ENCODE results near the gene XYLT2.
A peak's percentile ranks its signal among the peaks of the same experiment; 100 is the strongest.
"Not testable (repeated sequence)": the region's sequence is repeated elsewhere in the genome, so short reads cannot be mapped to it uniquely, and the experiment has no call there.

Gene XYLT2

GRCh38 chr17:50319306-50320004 lies 26.5 kb upstream of the XYLT2 start:
- DNase-seq (ENCODE audit: low spot score), result no peak

- DNase-seq (ENCODE audit: low spot score), result no peak
Measured at GRCh38 chr17:50322271-50322670, 23.7 kb upstream of the XYLT2 start.

GRCh38 chr17:50323060-50323459 lies 22.9 kb upstream of the XYLT2 start:
- DNase-seq (ENCODE audit: low spot score), result no peak

- DNase-seq (ENCODE audit: low spot score), result no peak
Measured at GRCh38 chr17:50325906-50326305, 20.0 kb upstream of the XYLT2 start.

GRCh38 chr17:50326831-50327364 lies 19.0 kb upstream of the XYLT2 start:
- no peak for DNase-seq (ENCODE audit: low spot score)

- DNase-seq (ENCODE audit: low spot score), result no peak
Measured at GRCh38 chr17:50328363-50329325, 17.3 kb upstream of the XYLT2 start.

- no peak for DNase-seq (ENCODE audit: low spot score)
Measured at GRCh38 chr17:50329716-50330115, 16.2 kb upstream of the XYLT2 start.

- no peak for DNase-seq (ENCODE audit: low spot score)
Measured at GRCh38 chr17:50330151-50330775, 15.7 kb upstream of the XYLT2 start.

GRCh38 chr17:50331085-50331791 lies 14.7 kb upstream of the XYLT2 start:
- DNase-seq (ENCODE audit: low spot score), result no peak

- no peak for DNase-seq (ENCODE audit: low spot score)
Measured at GRCh38 chr17:50332196-50332595, 13.7 kb upstream of the XYLT2 start.

GRCh38 chr17:50333291-50334057 lies 12.5 kb upstream of the XYLT2 start:
- not testable (repeated sequence) for DNase-seq (ENCODE audit: low spot score)

GRCh38 chr17:50337956-50338355 lies 8.0 kb upstream of the XYLT2 start:
- no peak for DNase-seq (ENCODE audit: low spot score)

GRCh38 chr17:50338645-50339044 lies 7.3 kb upstream of the XYLT2 start:
- no peak for DNase-seq (ENCODE audit: low spot score)

- DNase-seq (ENCODE audit: low spot score), result no peak
Measured at GRCh38 chr17:50339381-50339780, 6.5 kb upstream of the XYLT2 start.

- DNase-seq (ENCODE audit: low spot score), result peak; percentile 35
Measured at GRCh38 chr17:50344731-50345365, 1.1 kb upstream of the XYLT2 start.

GRCh38 chr17:50346313-50347116 lies 589 bp downstream of the XYLT2 start:
- DNase-seq (ENCODE audit: low spot score), result peak; percentile 59

GRCh38 chr17:50347117-50347893 lies 1.4 kb downstream of the XYLT2 start:
- no peak for DNase-seq (ENCODE audit: low spot score)

- DNase-seq (ENCODE audit: low spot score), result no peak
Measured at GRCh38 chr17:50347894-50348291, 2.0 kb downstream of the XYLT2 start.
